CD1c-positive myeloid dendritic cell (primary cell): ENCODE results near the gene IGF2BP3.

Source experiments
- DNase-seq: peaks from one replicate; pipeline ENCODE4 v3.0.0-alpha.2; 2016; ENCODE audit errors: extremely low spot score

IGF2BP3 gene

DNA sequence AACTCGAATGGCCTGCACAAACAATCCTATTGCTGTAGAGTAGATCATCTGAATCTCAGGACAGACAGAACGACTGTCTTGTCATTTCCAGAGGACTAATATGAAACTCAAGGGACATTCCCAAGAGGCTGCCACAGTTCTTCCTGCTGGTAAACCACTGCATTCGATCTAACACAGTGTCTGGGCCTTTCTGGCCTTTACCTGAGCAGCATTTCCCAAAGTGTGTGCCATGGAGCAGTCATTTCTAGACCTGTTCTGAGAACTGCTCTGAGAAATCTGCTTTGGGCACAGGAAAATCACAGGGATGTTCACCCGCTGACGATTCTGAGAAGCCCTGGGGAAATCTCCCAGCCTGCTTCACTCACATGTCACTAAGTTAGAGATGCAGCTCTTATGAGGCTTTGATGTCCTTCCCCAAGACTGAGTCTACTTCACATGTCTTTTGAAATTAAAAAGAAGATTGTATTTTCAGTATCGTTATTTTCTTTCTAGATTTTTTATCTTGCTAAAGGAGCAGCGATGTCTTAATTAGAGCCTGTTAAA, 205.3 kb downstream of the IGF2BP3 start:
- no peak for DNase-seq

DNA sequence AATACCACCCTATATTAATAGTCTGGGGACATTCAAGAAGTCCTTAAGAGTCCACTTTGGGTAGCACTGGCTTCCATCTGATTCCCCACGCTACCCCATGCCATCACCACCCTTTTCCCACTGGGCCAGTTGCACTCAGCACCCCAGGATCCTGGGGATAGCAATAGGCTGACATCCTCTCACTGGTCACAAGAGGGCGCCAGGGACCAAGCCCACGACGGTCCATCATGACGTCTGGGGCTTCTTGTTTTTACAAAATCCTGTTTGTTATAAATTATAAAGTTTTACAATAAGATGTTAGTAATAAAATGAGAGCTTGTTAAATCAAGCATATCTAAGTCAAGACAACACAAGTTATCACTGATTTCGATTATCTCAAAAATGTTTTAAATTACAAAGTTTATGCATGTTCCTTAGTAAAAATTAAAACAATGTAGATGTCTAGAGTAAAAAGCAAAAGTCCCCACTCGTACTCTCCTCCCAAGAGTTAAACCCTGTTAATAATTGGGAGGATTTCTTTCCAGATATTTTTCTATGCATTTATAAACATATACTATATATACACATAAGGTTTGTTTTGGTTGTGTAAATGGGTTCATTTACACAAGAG, 208.3 kb downstream of the IGF2BP3 start:
- peak; percentile 71 for DNase-seq

GRCh38 chr7:23260371-23260770, 209.9 kb downstream of the IGF2BP3 start:
- no peak for DNase-seq
